GM23338 (cell line): ENCODE data around the gene STEAP3. TPM values are rescaled to one million over a fixed set of nuclear protein-coding genes. Genes with fewer than 3 reads are reported as not detected.
A peak's percentile ranks its signal among the peaks of the same experiment; 100 is the strongest.

Experiments used
- ATAC-seq: fragments of 200-7000 bp; cut with Tn5 transposase; 3 replicates; pipeline ENCODE4 v1.9.1; 2020
- DNase-seq: peaks from one replicate; pipeline ENCODE4 v3.0.0-alpha.2; 2015; ENCODE audit warnings: low spot score
- H2AFZ ChIP-seq: fragments of 200-600 bp; sonication (generic); 2 replicates; pipeline ENCODE4 v1.8.0; 2016; ENCODE audit warnings: antibody characterized with exemption, mild to moderate bottlenecking, moderate library complexity
- H3F3A ChIP-seq: fragments of 200-600 bp; sonication (generic); replicated peaks from 2 replicates; pipeline ENCODE4 v1.8.0; 2017; ENCODE audit warnings: antibody characterized with exemption, mixed run types, low read depth
- H3K27ac ChIP-seq: fragments of 200-600 bp; sonication (generic); 2 replicates; pipeline ENCODE4 v1.6.1; 2016; ENCODE audit warnings: low read depth
- H3K27me3 ChIP-seq: fragments of 200-600 bp; sonication (generic); 2 replicates; pipeline ENCODE4 v1.8.0; 2016; ENCODE audit warnings: mild to moderate bottlenecking, mixed run types, moderate library complexity; ENCODE audit not compliant: insufficient read depth
- H3K36me3 ChIP-seq: fragments of 200-600 bp; sonication (generic); 2 replicates; pipeline ENCODE4 v1.8.0; 2016; ENCODE audit warnings: mild to moderate bottlenecking; ENCODE audit not compliant: insufficient read depth
- H3K4me1 ChIP-seq: fragments of 200-600 bp; sonication (generic); 2 replicates; pipeline ENCODE4 v1.8.0; 2016; ENCODE audit warnings: mild to moderate bottlenecking, moderate library complexity; ENCODE audit not compliant: insufficient read depth
- H3K4me2 ChIP-seq: fragments of 200-600 bp; sonication (generic); 2 replicates; pipeline ENCODE4 v1.7.1; 2017; ENCODE audit warnings: mixed run types
- H3K4me3 ChIP-seq: fragments of 200-600 bp; sonication (generic); 2 replicates; pipeline ENCODE4 v1.6.1; 2016; ENCODE audit warnings: mixed run types
- H3K79me2 ChIP-seq: fragments of 200-600 bp; sonication (generic); replicated peaks from 2 replicates; pipeline ENCODE4 v1.8.0; 2017; ENCODE audit warnings: mild to moderate bottlenecking; ENCODE audit not compliant: insufficient read depth
- H3K9me2 ChIP-seq: fragments of 200-600 bp; sonication (generic); 2 replicates; pipeline ENCODE4 v1.8.0; 2017; ENCODE audit not compliant: insufficient read depth
- H4K20me1 ChIP-seq: fragments of 200-600 bp; sonication (generic); replicated peaks from 2 replicates; pipeline ENCODE4 v1.8.0; 2017; ENCODE audit warnings: mild to moderate bottlenecking; ENCODE audit not compliant: insufficient read depth
- H3K27ac Mint-ChIP-seq: 2 replicates; pipeline ENCODE4 v1.8.0; 2020; ENCODE audit warnings: inconsistent platforms, mild to moderate bottlenecking, moderate library complexity, mixed read lengths
- H3K27me3 Mint-ChIP-seq: 3 replicates; pipeline ENCODE4 v1.8.0; 2022; ENCODE audit warnings: low read depth, mild to moderate bottlenecking, moderate library complexity, mixed read lengths, inconsistent platforms; ENCODE audit not compliant: insufficient read depth, poor library complexity
- H3K36me3 Mint-ChIP-seq: 3 replicates; pipeline ENCODE4 v1.8.0; 2021; ENCODE audit warnings: low read depth, mild to moderate bottlenecking, inconsistent platforms, moderate library complexity, mixed read lengths
- H3K4me1 Mint-ChIP-seq: 3 replicates; pipeline ENCODE4 v1.8.0; 2020; ENCODE audit warnings: mild to moderate bottlenecking, inconsistent platforms, mixed read lengths
- H3K4me3 Mint-ChIP-seq: 3 replicates; pipeline ENCODE4 v1.8.0; 2021; ENCODE audit warnings: moderate library complexity, mild to moderate bottlenecking, inconsistent platforms, mixed read lengths
- H3K9me3 Mint-ChIP-seq: 3 replicates; pipeline ENCODE4 v1.8.0; 2020; ENCODE audit warnings: moderate library complexity, mild to moderate bottlenecking, inconsistent platforms, mixed read lengths
- CREB1 ChIP-seq: fragments of 250-450 bp; sonication (Bioruptor Pico); IDR thresholded peaks from 2 replicates; pipeline ENCODE4 v1.5.0; 2020; ENCODE audit warnings: low read depth, mild to moderate bottlenecking, moderate library complexity
- CTCF ChIP-seq, 2 experiments: fragments of 200-600 bp in 1 of 2; sonication (generic) in 1 of 2; conservative IDR thresholded peaks; 2 replicates each; pipeline versions ENCODE4 v1.5.1 to v1.6.1; 2016 to 2017; ENCODE audit warnings: antibody characterized with exemption in 2 of 2, low read depth in 2 of 2, mild to moderate bottlenecking in 2 of 2, moderate library complexity in 1 of 2
- ETS1 ChIP-seq: IDR thresholded peaks from 2 replicates; pipeline ENCODE4 v1.6.1; 2016; ENCODE audit warnings: antibody characterized with exemption
- EZH2phosphoT487 ChIP-seq: fragments of 200-600 bp; sonication (generic); IDR thresholded peaks from one replicate; pipeline ENCODE4 v1.8.1; 2018; ENCODE audit warnings: antibody characterized with exemption; ENCODE audit not compliant: unreplicated experiment
- JUNB ChIP-seq: IDR thresholded peaks from one replicate; pipeline ENCODE4 v1.6.1; 2016; ENCODE audit warnings: antibody characterized with exemption; ENCODE audit not compliant: unreplicated experiment
- NANOG ChIP-seq: IDR thresholded peaks from 2 replicates; pipeline ENCODE4 v1.6.1; 2016; ENCODE audit warnings: antibody characterized with exemption, borderline replicate concordance
- POLR2AphosphoS5 ChIP-seq: IDR thresholded peaks from 2 replicates; pipeline ENCODE4 v1.6.1; 2016; ENCODE audit warnings: antibody characterized with exemption, low read depth
- STAT1 ChIP-seq: IDR thresholded peaks from one replicate; pipeline ENCODE4 v1.6.1; 2016; ENCODE audit warnings: antibody characterized with exemption; ENCODE audit not compliant: unreplicated experiment
- ZNF114 ChIP-seq: fragments of 250-450 bp; sonication (Bioruptor Pico); IDR thresholded peaks from 2 replicates; pipeline ENCODE4 v1.5.0; 2020; ENCODE audit warnings: mild to moderate bottlenecking, moderate library complexity
- ZNF331 ChIP-seq: fragments of 250-450 bp; sonication (Bioruptor Pico); IDR thresholded peaks from 2 replicates; pipeline ENCODE4 v1.5.0; 2020; ENCODE audit warnings: low read depth, mild to moderate bottlenecking, moderate library complexity
- ZNF462 ChIP-seq: fragments of 250-450 bp; sonication (Bioruptor Pico); IDR thresholded peaks from 2 replicates; pipeline ENCODE4 v1.5.0; 2020; ENCODE audit warnings: mild to moderate bottlenecking, moderate library complexity
- polyA plus RNA-seq: library from polyadenylated mRNA; unstranded; fragments of >200 nt; fragmentation: Nextera tagmentation; extraction: Ambion mirVana; gene quantifications from 2 replicates; pipeline ENCODE4 v1.2.1, GENCODE V29; 2016
- total RNA-seq: library from RNA; depleted of rRNA; stranded (reverse); fragments of >200 nt; shearing (Covaris generic); gene quantifications from 2 replicates; pipeline ENCODE4 v1.2.3, GENCODE V29; 2014

The STEAP3 gene
- total and polyA plus RNA-seq, 2 experiments from 2014 or later, result 8.6 to 27.3 TPM

GRCh38 chr2:119230219-119231185, 6.9 kb downstream of the STEAP3 start:
- Histone ChIP-seq H3F3A (no peaks in the 10 kb centered on the region), H3K4me3 (no peak overlapping the region), H3K4me1 (peaks cover 20% of the 10 kb centered on the region), H3K27ac (no peak overlapping the region), H3K9me2 (no peaks in the 10 kb centered on the region), H3K79me2 (no peaks in the 10 kb centered on the region), H3K4me2 (no peak overlapping the region), H2AFZ (no peak overlapping the region), H3K27me3 (no peaks in the 10 kb centered on the region), H4K20me1 (peaks cover 3% of the 10 kb centered on the region; the same call in 1 of the 2 replicates), H3K36me3 (no peaks in the 10 kb centered on the region)
- peaks cover 46% of the 10 kb centered on the region for H3K4me1 Mint-ChIP-seq
- H3K27me3 Mint-ChIP-seq, result peaks cover 3% of the 10 kb centered on the region
- peak; percentile 43 for ATAC-seq
- peak; percentile 35 for DNase-seq
- H3K9me3 Mint-ChIP-seq, result no peaks in the 10 kb centered on the region
- no peak for TF ChIP-seq NANOG
- TF ChIP-seq ZNF331 (CRISPR knock-in tag), result no peak
- no peak overlapping the region for H3K27ac Mint-ChIP-seq
- H3K4me3 Mint-ChIP-seq, result no peak overlapping the region
- no peaks in the 10 kb centered on the region for H3K36me3 Mint-ChIP-seq

GRCh38 chr2:119231975-119232665, 8.5 kb downstream of the STEAP3 start:
- Histone ChIP-seq H3K27ac (no peak overlapping the region), H4K20me1 (peaks cover 6% of the 10 kb centered on the region; the same call in 1 of the 2 replicates), H2AFZ (no peak overlapping the region), H3K4me1 (peaks cover 26% of the 10 kb centered on the region), H3K36me3 (no peaks in the 10 kb centered on the region), H3F3A (no peaks in the 10 kb centered on the region), H3K4me2 (no peak overlapping the region), H3K9me2 (no peaks in the 10 kb centered on the region), H3K79me2 (no peaks in the 10 kb centered on the region), H3K27me3 (no peaks in the 10 kb centered on the region), H3K4me3 (no peak overlapping the region)
- DNase-seq (no peak), ATAC-seq (no peak)
- Mint-ChIP-seq H3K27me3 (no peaks in the 10 kb centered on the region), H3K27ac (peak overlapping the region; percentile 49), H3K4me1 (peaks cover 55% of the 10 kb centered on the region), H3K4me3 (no peak overlapping the region), H3K9me3 (no peaks in the 10 kb centered on the region), H3K36me3 (no peaks in the 10 kb centered on the region)
- TF ChIP-seq CTCF (conservative IDR thresholded peaks at IDR 0.05; ENCODE audit: low read depth in 2 of 2), result no peak
- TF ChIP-seq ZNF331 (CRISPR knock-in tag), result no peak
- TF ChIP-seq ZNF114 (CRISPR knock-in tag), result no peak
- TF ChIP-seq ZNF462 (CRISPR knock-in tag), result no peak
- no peak for TF ChIP-seq POLR2AphosphoS5
- TF ChIP-seq EZH2phosphoT487, result no peak
- no peak for TF ChIP-seq STAT1
- TF ChIP-seq JUNB, result no peak
- TF ChIP-seq ETS1, result no peak
- TF ChIP-seq NANOG, result no peak
- TF ChIP-seq CREB1 (CRISPR knock-in tag), result no peak
